Measurements from ENCODE around the gene SPTB.

GRCh38 chr14:64769096-64770020, 110.3 kb downstream of the SPTB start:
- TF ChIP-seq CTCF (IDR thresholded peaks at IDR 0.05) (no peak), POLR2A (IDR thresholded peaks at IDR 0.05) (no peak)
